A549 (cell line): Measurements from ENCODE around the gene COL2A1. TPM values are rescaled to one million over a fixed set of nuclear protein-coding genes. Genes with fewer than 3 reads are reported as not detected.

Source experiments
- ATAC-seq, 2 experiments: fragments of 200-7000 bp in 1 of 2; fragments of >200 bp in 1 of 2; cut with Nextera tagmentation in 1 of 2; cut with Tn5 transposase in 1 of 2; 3 replicates each; pipeline versions ENCODE4 v1.8.0 to v1.9.1; 2018 to 2020; ENCODE audit warnings: mild to moderate bottlenecking in 1 of 2, moderate library complexity in 1 of 2
- CTCF ChIA-PET: fragments of 300-600 bp; sonication (Branson Sonifier 250); formaldehyde crosslinking; extraction: SDS; loops from one replicate; lab custom pipeline; 2021; ENCODE audit warnings: antibody characterized with exemption, inconsistent platforms; lab: Yijun Ruan, JAX
- POLR2A ChIA-PET: fragments of 350-600 bp; formaldehyde crosslinking; extraction: SDS; loops from one replicate; lab custom pipeline; 2021; ENCODE audit warnings: antibody characterized with exemption, inconsistent platforms; lab: Yijun Ruan, JAX
- DNase-seq, 2 experiments: peaks; one replicate each; pipeline versions ENCODE4 v3.0.0 to v3.0.0-alpha.2; 2011 to 2016; ENCODE audit warnings: low read depth in 1 of 2, low spot score in 1 of 2
- FAIRE-seq: peaks from 2 replicates; lab custom pipeline; 2011; peaks lifted over from hg19 to GRCh38; lab: Jason Lieb, UNC
- H3K27ac ChIP-seq, 2 experiments: fragments of >200 bp; sonication (Bioruptor Twin); formaldehyde crosslinking; 3 replicates each; pipeline ENCODE4 v1.5.1; 2016 to 2017
- H3K4me1 ChIP-seq: fragments of >200 bp; sonication (Bioruptor Twin); formaldehyde crosslinking; 3 replicates; pipeline ENCODE4 v1.6.1; 2016
- H3K4me2 ChIP-seq: fragments of >200 bp; sonication (Bioruptor Twin); formaldehyde crosslinking; 3 replicates; pipeline ENCODE4 v1.6.1; 2016
- H3K4me3 ChIP-seq: fragments of >200 bp; sonication (Bioruptor Twin); formaldehyde crosslinking; 3 replicates; pipeline ENCODE4 v1.5.1; 2016
- H3K9me3 ChIP-seq: fragments of >200 bp; sonication (Bioruptor Twin); formaldehyde crosslinking; 3 replicates; pipeline ENCODE4 v1.6.1; 2016
- CBX2 ChIP-seq: fragments of 200-600 bp; sonication (generic); IDR thresholded peaks from 2 replicates; pipeline ENCODE4 v1.6.1; 2016; ENCODE audit warnings: low read depth, mild to moderate bottlenecking, borderline replicate concordance
- CEBPB ChIP-seq, 2 experiments: fragments of >200 bp in 1 of 2; sonication (Bioruptor Twin) in 1 of 2; formaldehyde crosslinking in 1 of 2; IDR thresholded peaks; 2 replicates each; pipeline ENCODE4 v1.6.1; 2012 to 2016
- CHD2 ChIP-seq: fragments of 150-350 bp; IDR thresholded peaks from 2 replicates; pipeline ENCODE4 v1.6.1; 2014; ENCODE audit warnings: low read length; ENCODE audit not compliant: partially characterized antibody
- EHMT2 ChIP-seq: fragments of 200-600 bp; sonication (generic); IDR thresholded peaks from 2 replicates; pipeline ENCODE4 v1.6.1; 2016; ENCODE audit warnings: antibody characterized with exemption, low read depth, mild to moderate bottlenecking, moderate library complexity
- ESRRA ChIP-seq: fragments of 150-350 bp; IDR thresholded peaks from 2 replicates; pipeline ENCODE4 v1.6.1; 2014; ENCODE audit warnings: mild to moderate bottlenecking, low read length, borderline replicate concordance
- FOSB ChIP-seq: fragments of 250-450 bp; sonication (Bioruptor Pico); IDR thresholded peaks from 2 replicates; pipeline ENCODE4 v1.5.0; 2020; ENCODE audit warnings: mild to moderate bottlenecking, moderate library complexity
- FOSL2 ChIP-seq, 2 experiments: fragments of 450-650 bp in 1 of 2; fragments of >200 bp in 1 of 2; sonication (Bioruptor Twin) in 1 of 2; formaldehyde crosslinking; IDR thresholded peaks; 2 replicates each; pipeline versions ENCODE4 v1.5.0 to v1.6.1; 2016 to 2020; ENCODE audit warnings: mild to moderate bottlenecking in 1 of 2, moderate library complexity in 1 of 2
- FOXS1 ChIP-seq: fragments of 250-450 bp; sonication (Bioruptor Pico); IDR thresholded peaks from 2 replicates; pipeline ENCODE4 v1.5.0; 2020; ENCODE audit warnings: mild to moderate bottlenecking, moderate library complexity
- GATA3 ChIP-seq: IDR thresholded peaks from 2 replicates; pipeline ENCODE4 v1.6.1; 2012; ENCODE audit warnings: borderline replicate concordance
- HDAC2 ChIP-seq: fragments of 200-600 bp; sonication (generic); IDR thresholded peaks from 2 replicates; pipeline ENCODE4 v1.6.1; 2016
- KDM1A ChIP-seq: fragments of 200-600 bp; sonication (generic); IDR thresholded peaks from 2 replicates; pipeline ENCODE4 v1.6.1; 2016; ENCODE audit warnings: low read depth, mild to moderate bottlenecking
- KDM5A ChIP-seq: fragments of 200-600 bp; sonication (generic); IDR thresholded peaks from 2 replicates; pipeline ENCODE4 v1.6.1; 2016; ENCODE audit warnings: antibody characterized with exemption, mild to moderate bottlenecking
- MAFK ChIP-seq: fragments of 450-650 bp; IDR thresholded peaks from 2 replicates; pipeline ENCODE4 v1.6.1; 2014; ENCODE audit not compliant: partially characterized antibody
- NFE2L2 ChIP-seq: fragments of 150-350 bp; conservative IDR thresholded peaks from 2 replicates; pipeline ENCODE4 v1.6.1; 2014; ENCODE audit warnings: low read length
- NR3C1 ChIP-seq: fragments of >200 bp; sonication (Bioruptor Twin); formaldehyde crosslinking; IDR thresholded peaks from 3 replicates; pipeline ENCODE4 v1.6.1; 2017
- POLR2AphosphoS2 ChIP-seq: conservative IDR thresholded peaks from 2 replicates; pipeline ENCODE4 v1.6.1; 2012; ENCODE audit warnings: low read length, improper control_type of control experiment, inconsistent platforms
- RARB ChIP-seq: fragments of 250-450 bp; sonication (Bioruptor Pico); IDR thresholded peaks from 2 replicates; pipeline ENCODE4 v1.8.0; 2021; ENCODE audit warnings: mild to moderate bottlenecking, moderate library complexity
- TFCP2L1 ChIP-seq: fragments of 250-450 bp; sonication (Bioruptor Pico); IDR thresholded peaks from 2 replicates; pipeline ENCODE4 v1.5.0; 2021; ENCODE audit warnings: mild to moderate bottlenecking
- TP53 ChIP-seq: fragments of 250-450 bp; sonication (Bioruptor Pico); IDR thresholded peaks from 2 replicates; pipeline ENCODE4 v1.5.0; 2021; ENCODE audit warnings: mild to moderate bottlenecking, moderate library complexity
- ZC3H11A ChIP-seq: fragments of 450-650 bp; IDR thresholded peaks from 2 replicates; pipeline ENCODE4 v1.6.1; 2014; ENCODE audit warnings: antibody characterized with exemption, mild to moderate bottlenecking
- ZFP36 ChIP-seq: fragments of 450-650 bp; IDR thresholded peaks from 2 replicates; pipeline ENCODE4 v1.6.1; 2014; ENCODE audit warnings: borderline replicate concordance; ENCODE audit not compliant: partially characterized antibody
- ZSCAN20 ChIP-seq: fragments of 250-450 bp; sonication (Bioruptor Pico); IDR thresholded peaks from 2 replicates; pipeline ENCODE4 v1.8.0; 2022; ENCODE audit warnings: mild to moderate bottlenecking, moderate library complexity
- WGBS: methylation state at CpG from one replicate; pipeline ENCODE4 v1.1.6; 2017; ENCODE audit errors: missing lambda C conversion rate; 5-methylcytosine and 5-hydroxymethylcytosine counted together
- polyA plus RNA-seq, 4 experiments: library from polyadenylated mRNA; depleted of rRNA in 3 of 4; stranded (reverse); fragments of >200 nt; fragmentation: RNase III in 1 of 4; extraction: RNeasy Plus Mini Kit Qiagen cat#74134 plus additional on column Dnase treatment in 1 of 4; gene quantifications; 2 replicates in 3 of 4; 3 replicates in 1 of 4; pipeline ENCODE4 v1.2.3, GENCODE V29; 2011 to 2017
- TF ChIP-seq, protein P1 (sequence below): fragments of >200 bp; sonication (Bioruptor Twin); formaldehyde crosslinking; IDR thresholded peaks from 3 replicates; pipeline ENCODE4 v1.5.1; 2016
- TF ChIP-seq, protein P2 (sequence below): fragments of >200 bp; sonication (Bioruptor Twin); formaldehyde crosslinking; IDR thresholded peaks from 2 replicates; pipeline ENCODE4 v1.6.1; 2016
- TF ChIP-seq, protein P3 (sequence below): IDR thresholded peaks from 2 replicates; pipeline ENCODE4 v1.6.1; 2012; ENCODE audit warnings: low read depth, borderline replicate concordance
- TF ChIP-seq, protein P4 (sequence below): fragments of 450-650 bp; IDR thresholded peaks from 2 replicates; pipeline ENCODE4 v1.6.1; 2014; ENCODE audit warnings: antibody characterized with exemption
- TF ChIP-seq, protein P5 (sequence below): fragments of 150-350 bp; IDR thresholded peaks from 2 replicates; pipeline ENCODE4 v1.6.1; 2014; ENCODE audit warnings: low read depth, mild to moderate bottlenecking, low read length
- TF ChIP-seq, protein P6 (sequence below): fragments of 250-450 bp; sonication (Bioruptor Pico); IDR thresholded peaks from 2 replicates; pipeline ENCODE4 v1.5.0; 2021; ENCODE audit warnings: mild to moderate bottlenecking, moderate library complexity, borderline replicate concordance
- TF ChIP-seq, protein P7 (sequence below): fragments of >200 bp; sonication (Bioruptor Twin); formaldehyde crosslinking; IDR thresholded peaks from 3 replicates; pipeline ENCODE4 v1.6.1; 2016

COL2A1 gene
- polyA plus RNA-seq, 2 of the 4 experiments (the other 2 are of a cell fraction): 0.01 TPM; not detected in 1

DNA sequence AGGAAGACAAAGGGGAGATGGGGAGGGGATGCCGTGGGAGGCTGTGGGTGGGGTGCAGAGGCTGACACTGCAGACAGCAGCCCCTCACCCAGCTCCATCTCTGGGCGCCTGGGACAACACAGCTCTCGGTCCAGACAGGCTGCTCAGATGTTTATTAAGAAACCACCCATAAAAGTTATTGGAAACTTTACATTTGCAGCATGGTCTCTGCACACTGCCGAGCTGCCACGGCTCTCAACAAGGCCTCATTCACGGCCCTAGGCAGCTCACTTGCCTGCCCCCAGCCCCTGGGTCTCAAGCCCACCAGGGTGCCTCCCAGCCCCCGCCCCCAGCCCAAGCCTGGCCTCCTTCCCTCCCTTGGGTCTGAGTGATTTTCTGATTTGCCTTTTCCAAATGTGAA, 21.0 kb upstream of the COL2A1 start:
- no peaks in the 10 kb centered on the region for H3K4me1 ChIP-seq
- no peak overlapping the region for H3K27ac ChIP-seq
- TF ChIP-seq FOSB (no peak), TP53 (no peak), KDM1A (no peak), FOXS1 (CRISPR knock-in tag) (no peak), ZC3H11A (no peak), MAFK (no peak), EHMT2 (no peak), CBX2 (no peak), ZFP36 (no peak), NR3C1 (no peak), CHD2 (no peak), GATA3 (no peak), KDM5A (no peak)
- TF ChIP-seq, protein P1, sequence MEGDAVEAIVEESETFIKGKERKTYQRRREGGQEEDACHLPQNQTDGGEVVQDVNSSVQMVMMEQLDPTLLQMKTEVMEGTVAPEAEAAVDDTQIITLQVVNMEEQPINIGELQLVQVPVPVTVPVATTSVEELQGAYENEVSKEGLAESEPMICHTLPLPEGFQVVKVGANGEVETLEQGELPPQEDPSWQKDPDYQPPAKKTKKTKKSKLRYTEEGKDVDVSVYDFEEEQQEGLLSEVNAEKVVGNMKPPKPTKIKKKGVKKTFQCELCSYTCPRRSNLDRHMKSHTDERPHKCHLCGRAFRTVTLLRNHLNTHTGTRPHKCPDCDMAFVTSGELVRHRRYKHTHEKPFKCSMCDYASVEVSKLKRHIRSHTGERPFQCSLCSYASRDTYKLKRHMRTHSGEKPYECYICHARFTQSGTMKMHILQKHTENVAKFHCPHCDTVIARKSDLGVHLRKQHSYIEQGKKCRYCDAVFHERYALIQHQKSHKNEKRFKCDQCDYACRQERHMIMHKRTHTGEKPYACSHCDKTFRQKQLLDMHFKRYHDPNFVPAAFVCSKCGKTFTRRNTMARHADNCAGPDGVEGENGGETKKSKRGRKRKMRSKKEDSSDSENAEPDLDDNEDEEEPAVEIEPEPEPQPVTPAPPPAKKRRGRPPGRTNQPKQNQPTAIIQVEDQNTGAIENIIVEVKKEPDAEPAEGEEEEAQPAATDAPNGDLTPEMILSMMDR: no peak
- TF ChIP-seq, protein P2, sequence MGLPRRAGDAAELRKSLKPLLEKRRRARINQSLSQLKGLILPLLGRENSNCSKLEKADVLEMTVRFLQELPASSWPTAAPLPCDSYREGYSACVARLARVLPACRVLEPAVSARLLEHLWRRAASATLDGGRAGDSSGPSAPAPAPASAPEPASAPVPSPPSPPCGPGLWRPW: no peak
- TF ChIP-seq, protein P3, sequence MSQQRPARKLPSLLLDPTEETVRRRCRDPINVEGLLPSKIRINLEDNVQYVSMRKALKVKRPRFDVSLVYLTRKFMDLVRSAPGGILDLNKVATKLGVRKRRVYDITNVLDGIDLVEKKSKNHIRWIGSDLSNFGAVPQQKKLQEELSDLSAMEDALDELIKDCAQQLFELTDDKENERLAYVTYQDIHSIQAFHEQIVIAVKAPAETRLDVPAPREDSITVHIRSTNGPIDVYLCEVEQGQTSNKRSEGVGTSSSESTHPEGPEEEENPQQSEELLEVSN: no peak
- no peak for FAIRE-seq
- 40% methylated on average over 7 of the region's 7 CpGs for WGBS
- no peaks in the 10 kb centered on the region for H3K9me3 ChIP-seq
- ChIA-PET CTCF (interaction anchor here (0.7 to 1.4 kb wide), 2 partner anchors 10 to 20 kb away, joined by 3 read pairs; no protein-coding TSS in a partner anchor), POLR2A (no interaction called here)
- no peak for ATAC-seq
- H3K4me3 ChIP-seq: no peak overlapping the region
- DNase-seq: no peak
- no peak overlapping the region for H3K4me2 ChIP-seq

DNA sequence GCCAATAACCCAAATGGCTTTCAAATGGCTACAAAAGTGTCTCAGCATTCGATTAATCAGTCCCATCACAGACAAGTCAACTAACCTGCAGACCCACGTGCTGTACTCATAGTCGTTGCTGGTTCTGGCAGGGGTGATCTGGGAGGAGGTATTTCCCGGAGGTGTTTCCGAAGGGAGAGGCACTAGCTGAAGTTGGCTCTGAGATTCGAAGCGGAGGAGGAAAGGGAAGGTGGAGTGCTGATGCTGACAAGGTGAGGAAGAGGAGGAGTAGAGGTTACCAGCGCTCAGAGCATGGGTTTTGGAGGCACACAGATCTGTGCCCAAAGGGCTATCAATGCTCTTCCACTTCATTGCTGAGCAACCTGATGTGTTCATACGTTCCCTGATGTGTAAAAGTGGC, 20.5 kb upstream of the COL2A1 start:
- POLR2A ChIA-PET: no interaction called here
- H3K27ac ChIP-seq: no peak overlapping the region
- ATAC-seq: no peak
- TF ChIP-seq, protein P4, sequence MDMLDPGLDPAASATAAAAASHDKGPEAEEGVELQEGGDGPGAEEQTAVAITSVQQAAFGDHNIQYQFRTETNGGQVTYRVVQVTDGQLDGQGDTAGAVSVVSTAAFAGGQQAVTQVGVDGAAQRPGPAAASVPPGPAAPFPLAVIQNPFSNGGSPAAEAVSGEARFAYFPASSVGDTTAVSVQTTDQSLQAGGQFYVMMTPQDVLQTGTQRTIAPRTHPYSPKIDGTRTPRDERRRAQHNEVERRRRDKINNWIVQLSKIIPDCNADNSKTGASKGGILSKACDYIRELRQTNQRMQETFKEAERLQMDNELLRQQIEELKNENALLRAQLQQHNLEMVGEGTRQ: no peak
- TF ChIP-seq, protein P5, sequence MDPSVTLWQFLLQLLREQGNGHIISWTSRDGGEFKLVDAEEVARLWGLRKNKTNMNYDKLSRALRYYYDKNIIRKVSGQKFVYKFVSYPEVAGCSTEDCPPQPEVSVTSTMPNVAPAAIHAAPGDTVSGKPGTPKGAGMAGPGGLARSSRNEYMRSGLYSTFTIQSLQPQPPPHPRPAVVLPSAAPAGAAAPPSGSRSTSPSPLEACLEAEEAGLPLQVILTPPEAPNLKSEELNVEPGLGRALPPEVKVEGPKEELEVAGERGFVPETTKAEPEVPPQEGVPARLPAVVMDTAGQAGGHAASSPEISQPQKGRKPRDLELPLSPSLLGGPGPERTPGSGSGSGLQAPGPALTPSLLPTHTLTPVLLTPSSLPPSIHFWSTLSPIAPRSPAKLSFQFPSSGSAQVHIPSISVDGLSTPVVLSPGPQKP: no peak
- TF ChIP-seq RARB (CRISPR knock-in tag) (no peak), NFE2L2 (no peak), POLR2AphosphoS2 (no peak), FOXS1 (CRISPR knock-in tag) (no peak), FOSL2 (IDR thresholded peaks at IDR 0.05) (no peak), FOSL2 (CRISPR knock-in tag; IDR thresholded peaks at IDR 0.05) (no peak), CEBPB (IDR thresholded peaks at IDR 0.05) (no peak), ZSCAN20 (CRISPR knock-in tag) (no peak), KDM1A (no peak), ESRRA (no peak), KDM5A (no peak), HDAC2 (no peak), TFCP2L1 (no peak)
- TF ChIP-seq, protein P6, sequence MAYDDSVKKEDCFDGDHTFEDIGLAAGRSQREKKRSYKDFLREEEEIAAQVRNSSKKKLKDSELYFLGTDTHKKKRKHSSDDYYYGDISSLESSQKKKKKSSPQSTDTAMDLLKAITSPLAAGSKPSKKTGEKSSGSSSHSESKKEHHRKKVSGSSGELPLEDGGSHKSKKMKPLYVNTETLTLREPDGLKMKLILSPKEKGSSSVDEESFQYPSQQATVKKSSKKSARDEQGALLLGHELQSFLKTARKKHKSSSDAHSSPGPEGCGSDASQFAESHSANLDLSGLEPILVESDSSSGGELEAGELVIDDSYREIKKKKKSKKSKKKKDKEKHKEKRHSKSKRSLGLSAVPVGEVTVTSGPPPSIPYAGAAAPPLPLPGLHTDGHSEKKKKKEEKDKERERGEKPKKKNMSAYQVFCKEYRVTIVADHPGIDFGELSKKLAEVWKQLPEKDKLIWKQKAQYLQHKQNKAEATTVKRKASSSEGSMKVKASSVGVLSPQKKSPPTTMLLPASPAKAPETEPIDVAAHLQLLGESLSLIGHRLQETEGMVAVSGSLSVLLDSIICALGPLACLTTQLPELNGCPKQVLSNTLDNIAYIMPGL (CRISPR knock-in tag): no peak
- TF ChIP-seq, protein P2: no peak
- TF ChIP-seq, protein P7, sequence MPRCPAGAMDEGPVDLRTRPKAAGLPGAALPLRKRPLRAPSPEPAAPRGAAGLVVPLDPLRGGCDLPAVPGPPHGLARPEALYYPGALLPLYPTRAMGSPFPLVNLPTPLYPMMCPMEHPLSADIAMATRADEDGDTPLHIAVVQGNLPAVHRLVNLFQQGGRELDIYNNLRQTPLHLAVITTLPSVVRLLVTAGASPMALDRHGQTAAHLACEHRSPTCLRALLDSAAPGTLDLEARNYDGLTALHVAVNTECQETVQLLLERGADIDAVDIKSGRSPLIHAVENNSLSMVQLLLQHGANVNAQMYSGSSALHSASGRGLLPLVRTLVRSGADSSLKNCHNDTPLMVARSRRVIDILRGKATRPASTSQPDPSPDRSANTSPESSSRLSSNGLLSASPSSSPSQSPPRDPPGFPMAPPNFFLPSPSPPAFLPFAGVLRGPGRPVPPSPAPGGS: no peak
- CTCF ChIA-PET: interaction anchor here (0.7 to 1.4 kb wide), 2 partner anchors 9 to 21 kb away, joined by 3 read pairs; no protein-coding TSS in a partner anchor
- no peaks in the 10 kb centered on the region for H3K4me1 ChIP-seq
- DNase-seq: no peak
- H3K9me3 ChIP-seq: no peaks in the 10 kb centered on the region
- H3K4me3 ChIP-seq: no peak overlapping the region
- 76% methylated on average over 9 of the region's 9 CpGs for WGBS
- H3K4me2 ChIP-seq: no peak overlapping the region
- FAIRE-seq: no peak
